GM21529 (cell line): ENCODE data around the gene DISP3.

Experiments
- ATAC-seq: cut with Tn5 transposase; IDR thresholded peaks from one replicate; pipeline ENCODE4 v1.9.1; 2021; ENCODE audit not compliant: unreplicated experiment

Gene DISP3

GRCh38 chr1:11505591-11506538 is 26.9 kb downstream of the DISP3 start:
- no peak for ATAC-seq

- no peak for ATAC-seq
Observed at GRCh38 chr1:11507309-11507708, 28.4 kb downstream of the DISP3 start.

- ATAC-seq, result no peak
Observed at GRCh38 chr1:11513681-11514080, 34.7 kb downstream of the DISP3 start.

- ATAC-seq, result no peak
Observed at GRCh38 chr1:11514366-11514765, 35.4 kb downstream of the DISP3 start.

- no peak for ATAC-seq
Observed at GRCh38 chr1:11515368-11516300, 36.7 kb downstream of the DISP3 start.

- no peak for ATAC-seq
Observed at GRCh38 chr1:11516961-11517635, 38.1 kb downstream of the DISP3 start.

- ATAC-seq, result no peak
Observed at GRCh38 chr1:11518016-11518701, 39.2 kb downstream of the DISP3 start.

GRCh38 chr1:11518791-11519628 is 40.1 kb downstream of the DISP3 start:
- ATAC-seq, result no peak

- no peak for ATAC-seq
Observed at GRCh38 chr1:11519629-11520031, 40.7 kb downstream of the DISP3 start.

GRCh38 chr1:11520531-11521233 is 41.7 kb downstream of the DISP3 start:
- no peak for ATAC-seq

GRCh38 chr1:11521582-11522399 is 42.8 kb downstream of the DISP3 start:
- no peak for ATAC-seq

GRCh38 chr1:11522400-11523235 is 43.7 kb downstream of the DISP3 start:
- ATAC-seq, result no peak

- no peak for ATAC-seq
Observed at GRCh38 chr1:11523261-11523660, 44.3 kb downstream of the DISP3 start.

- no peak for ATAC-seq
Observed at GRCh38 chr1:11523746-11524464, 45.0 kb downstream of the DISP3 start.

GRCh38 chr1:11524465-11525150 is 45.7 kb downstream of the DISP3 start:
- ATAC-seq, result no peak

- ATAC-seq, result no peak
Observed at GRCh38 chr1:11525151-11525505, 46.2 kb downstream of the DISP3 start.
